HG02763 (cell line): ENCODE data around the gene OPN1SW.

Source experiments
- ATAC-seq: cut with Tn5 transposase; IDR thresholded peaks from one replicate; pipeline ENCODE4 v1.9.1; 2021; ENCODE audit warnings: mild to moderate bottlenecking, moderate library complexity; ENCODE audit not compliant: unreplicated experiment

Gene OPN1SW

DNA sequence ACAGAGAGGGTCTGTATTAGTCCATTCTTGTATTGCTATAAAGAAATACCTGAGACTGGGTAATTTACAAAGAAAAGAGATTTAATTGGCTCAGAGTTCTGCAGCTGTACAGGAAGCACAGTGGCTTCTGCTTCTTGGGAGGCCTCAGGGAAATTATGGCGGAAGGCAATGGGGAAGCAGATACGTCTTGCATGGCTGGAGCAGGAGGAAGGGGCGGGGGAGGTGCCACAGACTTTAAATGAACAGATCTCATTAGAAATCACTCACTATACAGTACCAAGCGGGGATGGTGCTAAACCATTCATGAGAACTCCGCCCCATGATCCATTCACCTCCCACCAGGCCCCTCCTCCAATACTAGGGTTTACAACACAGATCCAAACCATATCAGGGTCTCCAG lies 40.2 kb downstream of the OPN1SW start:
- ATAC-seq = no peak

DNA sequence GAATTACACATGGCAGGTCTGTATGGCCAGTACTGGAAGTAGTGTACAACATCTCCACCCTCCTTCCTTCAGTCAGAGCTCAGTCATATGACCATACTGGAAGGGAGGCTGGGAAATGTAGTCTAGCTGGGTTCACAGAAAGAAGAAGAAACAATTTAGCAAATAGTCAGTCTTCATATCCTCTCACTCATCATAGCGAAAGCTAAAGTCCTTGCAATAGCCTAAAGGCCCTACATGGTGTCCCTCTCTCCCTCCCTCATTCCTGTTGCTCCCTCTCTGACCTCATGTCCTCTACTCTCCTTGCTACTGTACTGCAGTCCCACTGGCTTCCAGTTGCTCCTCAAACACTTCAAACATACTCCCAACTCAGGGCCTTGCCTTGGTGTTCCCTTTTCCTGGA lies 40.7 kb downstream of the OPN1SW start:
- no peak for ATAC-seq

DNA sequence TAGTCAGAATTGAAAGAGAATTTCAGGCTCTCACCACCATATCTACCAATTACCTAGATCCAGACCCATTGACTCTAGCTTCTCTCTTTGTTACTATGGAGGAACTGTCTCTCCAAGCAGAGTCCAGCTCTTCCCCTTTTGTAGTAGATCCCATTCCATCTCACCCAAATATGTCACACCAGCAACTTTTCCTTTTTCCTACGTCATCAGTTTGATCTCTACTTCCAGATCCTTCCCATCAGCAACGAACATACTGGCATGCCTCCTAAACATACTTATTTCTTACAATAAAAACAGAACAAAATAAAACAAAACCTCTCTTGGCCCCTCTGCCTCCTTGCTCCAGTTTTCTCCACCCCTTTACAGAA lies 42.3 kb downstream of the OPN1SW start:
- ATAC-seq = no peak

DNA sequence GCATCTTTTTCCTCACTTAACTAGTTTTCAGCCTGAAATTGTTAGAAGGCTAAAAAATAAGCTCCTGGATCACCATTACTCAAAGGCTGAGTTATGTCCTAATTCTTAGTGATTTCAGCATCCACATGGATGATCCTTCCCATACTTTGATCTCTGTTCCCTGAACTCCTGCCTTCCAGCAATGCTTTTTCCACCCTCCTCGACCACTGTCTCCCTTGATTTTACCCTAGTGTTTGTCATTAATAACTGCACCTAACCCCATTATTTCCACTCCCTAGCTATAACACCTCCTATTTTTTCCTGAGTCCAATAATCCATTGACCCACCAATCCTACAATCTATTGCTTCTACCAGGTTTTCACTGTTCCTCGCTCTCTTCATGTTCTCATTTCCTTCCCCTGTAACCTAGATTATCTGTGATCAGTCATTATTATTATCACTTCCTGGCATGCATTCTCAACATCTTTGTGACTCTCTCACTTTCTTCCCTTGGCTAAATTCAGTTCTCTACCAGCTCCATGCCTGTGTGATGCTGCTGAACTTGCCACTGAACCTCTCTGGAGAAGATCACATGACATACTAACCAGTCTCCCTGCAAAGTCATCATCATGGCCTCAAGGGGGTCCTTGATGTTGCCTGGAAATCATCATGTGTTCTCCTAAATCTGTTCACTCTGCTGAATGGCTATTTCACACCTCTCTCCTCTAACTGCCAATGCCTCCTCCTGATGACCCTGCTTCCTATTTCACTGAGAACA lies 42.9 kb downstream of the OPN1SW start:
- no peak for ATAC-seq

DNA sequence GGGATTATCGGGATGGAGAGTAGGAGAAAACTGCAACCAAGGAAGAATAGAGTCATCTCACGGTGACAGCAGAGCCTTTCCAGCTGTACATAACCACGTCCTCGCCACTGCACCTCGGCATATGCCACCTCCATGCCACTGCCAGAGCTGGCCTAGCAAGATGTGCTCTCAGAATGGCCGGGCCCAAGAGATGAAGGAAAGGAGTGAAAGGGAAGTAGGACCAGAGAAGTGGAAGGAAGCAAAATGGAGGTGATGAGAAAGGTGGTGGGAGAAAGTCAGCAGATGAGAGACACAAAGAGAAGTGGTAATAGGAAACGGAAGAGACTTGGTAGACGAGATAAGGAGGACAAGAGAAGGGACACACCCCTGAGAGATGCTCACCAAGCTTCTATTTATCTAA lies 44.4 kb downstream of the OPN1SW start:
- no peak for ATAC-seq

DNA sequence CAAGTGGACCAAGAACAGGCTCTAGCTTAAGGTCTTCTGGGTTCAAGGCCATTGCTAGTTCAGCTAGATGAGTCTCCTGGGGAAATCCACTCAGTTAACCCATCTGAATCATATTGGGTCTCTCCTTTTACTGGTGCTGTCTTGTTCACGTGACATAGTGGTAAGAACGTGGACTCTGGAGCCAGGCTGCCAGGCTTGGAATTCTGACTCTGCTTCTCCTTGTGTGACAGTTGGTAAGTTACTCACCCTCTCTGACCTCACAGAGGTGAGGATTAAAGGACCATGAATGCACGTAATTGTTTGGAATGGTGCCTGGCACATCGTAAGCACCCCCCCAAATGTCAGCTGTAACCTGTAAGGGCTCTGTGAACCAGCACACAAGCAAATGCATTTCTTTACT lies 46.1 kb downstream of the OPN1SW start:
- no peak for ATAC-seq

DNA sequence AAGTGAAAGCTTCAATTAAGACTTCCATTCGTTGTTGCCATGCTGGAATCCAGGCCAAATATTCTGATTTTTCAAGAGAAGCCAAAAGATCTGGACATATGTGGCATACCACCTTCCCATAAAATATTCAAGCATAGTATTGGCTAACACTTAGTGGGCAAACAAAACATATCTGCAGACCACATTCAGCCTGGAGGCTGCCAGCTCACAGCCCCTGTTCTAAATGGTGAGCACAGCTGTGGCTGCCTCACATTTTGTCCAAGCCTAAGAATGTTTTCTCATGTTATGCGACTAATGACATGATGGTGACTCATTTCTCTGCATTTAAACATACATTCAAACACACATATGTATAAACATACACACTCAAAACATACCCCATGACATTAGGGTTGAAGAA lies 47.0 kb downstream of the OPN1SW start:
- no peak for ATAC-seq

DNA sequence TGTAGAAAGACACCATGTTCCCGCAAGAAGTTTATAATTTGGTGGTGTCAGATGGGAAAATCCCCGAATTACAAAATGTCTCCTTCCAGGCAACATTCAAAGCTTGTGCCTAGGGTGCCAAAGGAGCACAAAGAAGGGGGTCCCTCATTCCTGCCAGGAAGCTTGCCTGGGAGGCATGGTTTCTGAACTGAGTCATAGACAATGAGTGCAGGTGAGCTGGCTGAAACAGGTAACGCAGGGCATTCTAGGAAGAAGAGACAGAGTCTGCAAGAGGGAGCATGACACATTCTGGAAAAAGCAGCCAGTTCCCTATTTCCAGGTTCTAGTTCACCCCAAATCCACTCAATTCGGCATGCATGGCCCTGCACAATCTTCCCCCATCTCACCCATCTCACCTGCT lies 48.4 kb downstream of the OPN1SW start:
- no peak for ATAC-seq

DNA sequence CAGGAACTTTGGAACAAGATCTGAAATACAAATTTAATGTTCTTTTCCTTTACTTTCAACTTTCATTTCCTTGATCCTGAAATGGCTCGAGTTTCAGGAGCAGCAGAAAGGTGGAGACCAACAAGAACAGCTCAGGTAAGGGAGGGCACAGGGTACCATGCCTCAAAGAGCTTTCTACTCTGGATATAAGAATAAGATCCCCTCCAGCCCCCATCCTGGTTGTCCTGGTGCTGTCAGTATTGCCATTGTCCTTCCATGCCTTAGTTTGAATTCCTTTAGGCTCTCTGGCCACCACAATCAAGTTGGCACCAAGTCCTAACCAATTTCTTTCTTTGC lies 48.9 kb downstream of the OPN1SW start:
- ATAC-seq = no peak

DNA sequence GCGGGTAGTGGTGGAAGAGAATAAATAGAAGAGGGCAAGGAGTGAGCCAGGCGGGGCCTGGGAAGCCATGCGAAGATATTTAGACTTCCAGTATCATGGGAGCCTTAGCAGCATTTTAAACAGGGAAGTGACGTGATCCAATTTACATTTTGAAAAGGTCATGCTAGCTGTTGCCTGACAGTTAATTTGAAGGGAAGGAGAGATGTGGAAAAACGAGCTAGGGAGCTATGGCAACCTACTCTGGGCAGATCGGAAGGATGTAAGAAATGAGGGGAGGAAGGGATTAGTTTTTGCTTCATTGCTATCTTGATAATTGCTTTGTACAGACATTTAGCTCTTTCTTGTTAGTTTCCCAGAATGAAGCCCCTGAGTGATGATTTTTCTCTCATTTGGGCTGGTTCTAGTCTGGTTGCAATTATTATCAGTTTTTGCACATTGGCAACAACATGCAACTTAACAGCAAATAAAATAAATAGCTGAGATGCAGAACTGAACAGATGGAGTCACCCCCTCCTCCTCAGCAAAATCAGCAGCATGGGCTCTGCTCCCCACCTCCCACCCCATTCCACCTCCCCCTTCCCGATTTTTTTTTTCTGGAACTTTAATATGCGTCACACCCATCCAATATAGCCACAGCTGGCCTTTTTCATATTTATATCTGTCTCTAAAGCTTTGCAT lies 49.4 kb downstream of the OPN1SW start:
- ATAC-seq = no peak

DNA sequence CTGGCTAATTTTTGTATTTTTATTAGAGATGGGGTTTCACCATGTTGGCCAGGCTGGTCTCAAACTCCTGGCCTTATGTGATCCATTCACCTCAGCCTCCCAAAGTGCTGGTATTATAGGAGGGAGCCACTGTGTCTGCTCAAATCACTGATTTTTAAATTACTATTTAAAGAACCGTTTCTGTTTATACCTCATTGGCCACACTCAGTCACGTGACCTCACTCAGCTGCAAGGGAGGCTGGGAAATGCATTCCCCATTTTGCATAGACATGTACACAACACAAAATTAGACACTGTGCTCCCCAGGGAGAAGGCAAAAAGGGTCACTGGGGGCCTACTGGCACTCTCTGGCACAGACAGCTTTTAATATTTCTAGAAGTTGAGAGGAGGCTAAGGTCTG lies 50.1 kb downstream of the OPN1SW start:
- ATAC-seq = no peak

DNA sequence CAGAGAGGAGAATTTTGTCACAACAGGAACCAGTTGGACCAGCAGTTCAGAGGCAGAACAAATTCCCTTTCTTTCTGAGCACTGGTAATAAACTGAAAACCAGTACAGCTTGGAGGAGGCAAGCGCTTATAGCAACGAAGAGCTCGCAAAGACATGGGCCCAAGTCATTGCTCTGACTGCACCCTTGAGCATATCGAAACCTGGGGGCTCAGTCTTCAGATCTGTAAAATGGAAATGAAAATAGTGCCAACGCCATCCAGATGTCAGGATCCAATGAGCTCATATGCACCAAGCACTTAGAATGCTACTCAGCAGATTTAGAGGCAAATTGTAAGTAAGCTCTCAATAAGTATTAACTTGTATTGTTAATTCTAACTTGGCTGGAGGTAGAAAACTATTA lies 50.9 kb downstream of the OPN1SW start:
- no peak for ATAC-seq
